Measurements from ENCODE around the gene SOX18. TPM values are rescaled to one million over a fixed set of nuclear protein-coding genes. Genes with fewer than 3 reads are reported as not detected.

The SOX18 gene
- total RNA-seq, 1 experiment from 2014 or later, result not detected

- DNase-seq (ENCODE audit: low read depth), result no peak
Measured at GRCh38 chr20:64068386-64069208, 19.2 kb upstream of the SOX18 start.

GRCh38 chr20:64067733-64068307, 18.4 kb upstream of the SOX18 start:
- DNase-seq (ENCODE audit: low read depth), result no peak

- DNase-seq (ENCODE audit: low read depth), result no peak
Measured at GRCh38 chr20:64067005-64067632, 17.7 kb upstream of the SOX18 start.

GRCh38 chr20:64065974-64066343, 16.5 kb upstream of the SOX18 start:
- DNase-seq (ENCODE audit: low read depth), result peak; percentile 99

- no peak for DNase-seq (ENCODE audit: low read depth)
Measured at GRCh38 chr20:64065062-64065973, 15.9 kb upstream of the SOX18 start.

GRCh38 chr20:64064145-64064698, 14.8 kb upstream of the SOX18 start:
- peak; percentile 94 for DNase-seq (ENCODE audit: low read depth)

GRCh38 chr20:64063389-64064144, 14.1 kb upstream of the SOX18 start:
- peak; percentile 50 for DNase-seq (ENCODE audit: low read depth)

GRCh38 chr20:64062596-64063388, 13.4 kb upstream of the SOX18 start, which contains the start of gene TCEA2:
TSS of gene TCEA2 (plus strand) at chr20:64063198. CDS start at chr20:64063313, 115 bp downstream.
- DNase-seq (ENCODE audit: low read depth), result peak; percentile 97

GRCh38 chr20:64062276-64062595, 12.8 kb upstream of the SOX18 start:
- DNase-seq (ENCODE audit: low read depth), result no peak

- DNase-seq (ENCODE audit: low read depth), result peak; percentile 45
Measured at GRCh38 chr20:64058536-64058935, 9.1 kb upstream of the SOX18 start.

- peak; percentile 67 for DNase-seq (ENCODE audit: low read depth)
Measured at GRCh38 chr20:64057628-64058498, 8.4 kb upstream of the SOX18 start.

- no peak for DNase-seq (ENCODE audit: low read depth)
Measured at GRCh38 chr20:64056889-64057627, 7.6 kb upstream of the SOX18 start.

GRCh38 chr20:64056639-64056888, 7.1 kb upstream of the SOX18 start:
- DNase-seq (ENCODE audit: low read depth), result no peak

- DNase-seq (ENCODE audit: low read depth), result peak; percentile 87
Measured at GRCh38 chr20:64055893-64056638, 6.6 kb upstream of the SOX18 start.

- DNase-seq (ENCODE audit: low read depth), result no peak
Measured at GRCh38 chr20:64055396-64055892, 6.0 kb upstream of the SOX18 start.

GRCh38 chr20:64053841-64054661, 4.6 kb upstream of the SOX18 start:
- DNase-seq (ENCODE audit: low read depth), result peak; percentile 66

Data from M059J (cell line).